Measurements from ENCODE around the gene ABCF2. TPM values are rescaled to one million over a fixed set of nuclear protein-coding genes. Genes with fewer than 3 reads are reported as not detected.

The ABCF2 gene
- total RNA-seq, 1 donor: 70.0 TPM

GRCh38 chr7:151231080-151231479 lies 4.1 kb upstream of the ABCF2 start:
- no peak for TF ChIP-seq CTCF (IDR thresholded peaks at IDR 0.05; ENCODE audit: insufficient read depth, low read depth, low read length)
- DNase-seq (ENCODE audit: low read depth): no peak
- no peak overlapping the region for H3K4me3 ChIP-seq (ENCODE audit: low read depth, low read length)

- no peak for DNase-seq (ENCODE audit: low read depth)
- no peak for TF ChIP-seq CTCF (IDR thresholded peaks at IDR 0.05; ENCODE audit: insufficient read depth, low read depth, low read length)
These were observed 2.2 kb upstream of the ABCF2 start for GRCh38 chr7:151229249-151229648.

GRCh38 chr7:151228024-151228866 lies 1.2 kb upstream of the ABCF2 start:
- H3K4me3 ChIP-seq (ENCODE audit: low read depth, low read length): peak overlapping the region; percentile 72
- TF ChIP-seq CTCF (IDR thresholded peaks at IDR 0.05; ENCODE audit: insufficient read depth, low read depth, low read length): no peak
- no peak for DNase-seq (ENCODE audit: low read depth)

More at GRCh38 chr7:151229249-151229648, 2.2 kb upstream of the ABCF2 start:
- no peak overlapping the region for H3K4me3 ChIP-seq (ENCODE audit: low read depth, low read length)

GRCh38 chr7:151226560-151226874 lies 488 bp downstream of the ABCF2 start:
- DNase-seq (ENCODE audit: low read depth): no peak

GRCh38 chr7:151225948-151226510 lies 976 bp downstream of the ABCF2 start:
- H3K4me3 ChIP-seq (ENCODE audit: low read depth, low read length): peak overlapping the region; percentile 72
- DNase-seq (ENCODE audit: low read depth): no peak
- TF ChIP-seq CTCF (IDR thresholded peaks at IDR 0.05; ENCODE audit: insufficient read depth, low read depth, low read length): no peak

More at GRCh38 chr7:151226560-151226874, 488 bp downstream of the ABCF2 start:
- H3K4me3 ChIP-seq (ENCODE audit: low read depth, low read length): peak overlapping the region; percentile 72
- no peak for TF ChIP-seq CTCF (IDR thresholded peaks at IDR 0.05; ENCODE audit: insufficient read depth, low read depth, low read length)

GRCh38 chr7:151223728-151224127 lies 3.3 kb downstream of the ABCF2 start:
- no peak overlapping the region for H3K4me3 ChIP-seq (ENCODE audit: low read depth, low read length)
- TF ChIP-seq CTCF (IDR thresholded peaks at IDR 0.05; ENCODE audit: insufficient read depth, low read depth, low read length): no peak
- no peak for DNase-seq (ENCODE audit: low read depth)

All from fibroblast of villous mesenchyme (primary cell).